CD4-positive, alpha-beta T cell treated with Interleukin-15 for 4 hours (primary cell): ENCODE results near the gene CARMIL1.

ENCODE experiments used
- DNase-seq: peaks from one replicate; pipeline ENCODE4 v3.0.0-alpha.2; 2020; ENCODE audit warnings: low spot score

Gene CARMIL1

GRCh38 chr6:25336996-25337395 lies 57.8 kb downstream of the CARMIL1 start:
- no peak for DNase-seq

GRCh38 chr6:25337431-25337830 lies 58.3 kb downstream of the CARMIL1 start:
- DNase-seq: no peak

GRCh38 chr6:25340431-25341202 lies 61.4 kb downstream of the CARMIL1 start:
- DNase-seq: no peak

GRCh38 chr6:25341203-25341552 lies 62.0 kb downstream of the CARMIL1 start:
- DNase-seq: no peak

GRCh38 chr6:25341923-25342619 lies 62.9 kb downstream of the CARMIL1 start:
- no peak for DNase-seq

GRCh38 chr6:25342802-25343201 lies 63.6 kb downstream of the CARMIL1 start:
- no peak for DNase-seq

- no peak for DNase-seq
These were observed 64.8 kb downstream of the CARMIL1 start for GRCh38 chr6:25343984-25344383.

GRCh38 chr6:25344827-25345226 lies 65.7 kb downstream of the CARMIL1 start:
- no peak for DNase-seq

GRCh38 chr6:25346064-25346463 lies 66.9 kb downstream of the CARMIL1 start:
- DNase-seq: no peak

GRCh38 chr6:25350573-25350972 lies 71.4 kb downstream of the CARMIL1 start:
- DNase-seq: no peak

- DNase-seq: no peak
These were observed 72.3 kb downstream of the CARMIL1 start for GRCh38 chr6:25351485-25351884.

- DNase-seq: no peak
These were observed 73.1 kb downstream of the CARMIL1 start for GRCh38 chr6:25352285-25352684.

- no peak for DNase-seq
These were observed 75.1 kb downstream of the CARMIL1 start for GRCh38 chr6:25354078-25354932.

GRCh38 chr6:25359191-25359861 lies 80.2 kb downstream of the CARMIL1 start:
- no peak for DNase-seq

GRCh38 chr6:25359891-25360290 lies 80.7 kb downstream of the CARMIL1 start:
- DNase-seq: no peak

GRCh38 chr6:25360621-25361020 lies 81.4 kb downstream of the CARMIL1 start:
- no peak for DNase-seq

GRCh38 chr6:25363427-25363826 lies 84.3 kb downstream of the CARMIL1 start:
- no peak for DNase-seq

- no peak for DNase-seq
These were observed 86.0 kb downstream of the CARMIL1 start for GRCh38 chr6:25365154-25365553.

GRCh38 chr6:25366903-25367545 lies 87.8 kb downstream of the CARMIL1 start:
- peak; percentile 48 for DNase-seq

- DNase-seq: no peak
These were observed 89.9 kb downstream of the CARMIL1 start for GRCh38 chr6:25369036-25369432.

GRCh38 chr6:25369433-25370177 lies 90.4 kb downstream of the CARMIL1 start:
- DNase-seq: no peak
